PFSK-1 (cell line): Measurements from ENCODE around the gene TRIM29.

Experiments used
- FOXP2 ChIP-seq: optimal IDR thresholded peaks from 2 replicates; pipeline ENCODE3; 2011; ENCODE audit warnings: borderline replicate concordance, control low read depth, inconsistent platforms; ENCODE audit not compliant: insufficient read depth; ENCODE audit errors: extremely low read length, extremely low read depth
- POLR2AphosphoS5 ChIP-seq: IDR thresholded peaks from 2 replicates; pipeline ENCODE4 v1.6.1; 2012; ENCODE audit warnings: low read depth, mild to moderate bottlenecking, control low read depth, low read length, moderate library complexity
- SIN3A ChIP-seq: IDR thresholded peaks from 2 replicates; pipeline ENCODE4 v1.6.1; 2012; ENCODE audit warnings: mild to moderate bottlenecking, low read length, moderate library complexity, borderline replicate concordance; ENCODE audit not compliant: insufficient read depth
- TAF1 ChIP-seq: IDR thresholded peaks from 2 replicates; pipeline ENCODE4 v1.6.1; 2012; ENCODE audit warnings: low read length, control low read depth, borderline replicate concordance; ENCODE audit not compliant: insufficient read depth

DNA sequence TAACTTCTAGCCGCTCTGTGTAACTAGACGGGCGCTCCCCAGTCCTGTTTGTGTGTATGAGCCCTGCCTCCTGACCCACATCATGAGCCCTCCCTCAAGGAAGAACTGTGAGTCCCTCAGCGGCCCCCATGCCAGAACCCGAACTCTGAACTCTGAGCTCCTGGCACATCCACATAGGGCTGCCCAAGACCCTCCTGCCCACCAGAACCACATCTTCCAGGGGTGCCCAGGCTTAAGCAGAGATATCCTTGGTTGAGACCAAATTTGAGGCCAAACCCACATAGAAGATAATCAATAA is 3.0 kb downstream of the TRIM29 start:
- no peak for TF ChIP-seq POLR2AphosphoS5
- TF ChIP-seq TAF1, result no peak
- no peak for TF ChIP-seq FOXP2
- TF ChIP-seq SIN3A, result no peak
